ENCODE data around the gene CAMK1D.
"Not testable (repeated sequence)": the region's sequence is repeated elsewhere in the genome, so short reads cannot be mapped to it uniquely, and the experiment has no call there.

CAMK1D gene

GRCh38 chr10:12697764-12698163 is 348.4 kb downstream of the CAMK1D start:
- no peak for DNase-seq (ENCODE audit: low read depth, low spot score)

GRCh38 chr10:12699258-12699700 is 349.9 kb downstream of the CAMK1D start:
- no peak for DNase-seq (ENCODE audit: low read depth, low spot score)

- DNase-seq (ENCODE audit: low read depth, low spot score): no peak
Observed at GRCh38 chr10:12699781-12700556, 350.6 kb downstream of the CAMK1D start.

DNA sequence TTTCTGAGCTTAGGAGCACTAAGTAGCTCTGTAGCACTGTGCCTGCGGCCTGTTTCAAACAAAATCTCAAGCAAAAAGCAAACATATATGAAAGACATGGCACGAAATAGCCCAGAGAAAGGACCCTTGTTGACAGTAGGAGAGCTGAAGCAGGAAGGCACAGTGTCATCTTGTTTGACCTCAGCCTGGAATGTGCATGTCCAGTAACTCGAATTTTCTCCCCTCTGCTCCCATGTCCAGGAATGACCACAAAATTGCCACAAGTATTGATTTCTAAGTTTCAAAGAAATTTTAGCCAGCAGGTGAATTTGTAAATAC is 351.2 kb downstream of the CAMK1D start:
- DNase-seq (ENCODE audit: low read depth, low spot score): no peak

- no peak for DNase-seq (ENCODE audit: low read depth, low spot score)
Observed at GRCh38 chr10:12701696-12702095, 352.3 kb downstream of the CAMK1D start.

GRCh38 chr10:12702215-12702770 is 352.9 kb downstream of the CAMK1D start:
- DNase-seq (ENCODE audit: low read depth, low spot score): no peak

GRCh38 chr10:12703126-12703525 is 353.8 kb downstream of the CAMK1D start:
- no peak for DNase-seq (ENCODE audit: low read depth, low spot score)

GRCh38 chr10:12703813-12704212 is 354.5 kb downstream of the CAMK1D start:
- no peak for DNase-seq (ENCODE audit: low read depth, low spot score)

GRCh38 chr10:12704488-12704887 is 355.1 kb downstream of the CAMK1D start:
- DNase-seq (ENCODE audit: low read depth, low spot score): no peak

DNA sequence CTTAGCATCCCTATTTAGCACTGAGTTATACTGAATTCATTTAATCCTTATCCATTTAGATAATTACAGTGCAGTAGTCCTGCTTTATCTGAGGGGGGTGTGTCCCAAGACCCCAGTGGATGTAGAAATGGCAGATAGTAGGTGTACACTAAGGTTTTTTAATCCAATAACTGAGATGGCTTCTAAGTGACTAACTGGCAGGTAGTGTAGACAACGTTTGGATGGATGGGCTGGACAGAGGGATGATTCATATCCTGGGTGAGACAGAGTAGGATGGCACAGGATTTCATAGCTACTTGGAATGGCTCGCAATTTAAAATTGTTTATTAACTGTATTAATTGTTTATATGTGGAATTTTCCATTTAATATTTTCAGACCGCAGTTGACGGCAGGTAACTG is 356.6 kb downstream of the CAMK1D start:
- no peak for DNase-seq (ENCODE audit: low read depth, low spot score)

DNA sequence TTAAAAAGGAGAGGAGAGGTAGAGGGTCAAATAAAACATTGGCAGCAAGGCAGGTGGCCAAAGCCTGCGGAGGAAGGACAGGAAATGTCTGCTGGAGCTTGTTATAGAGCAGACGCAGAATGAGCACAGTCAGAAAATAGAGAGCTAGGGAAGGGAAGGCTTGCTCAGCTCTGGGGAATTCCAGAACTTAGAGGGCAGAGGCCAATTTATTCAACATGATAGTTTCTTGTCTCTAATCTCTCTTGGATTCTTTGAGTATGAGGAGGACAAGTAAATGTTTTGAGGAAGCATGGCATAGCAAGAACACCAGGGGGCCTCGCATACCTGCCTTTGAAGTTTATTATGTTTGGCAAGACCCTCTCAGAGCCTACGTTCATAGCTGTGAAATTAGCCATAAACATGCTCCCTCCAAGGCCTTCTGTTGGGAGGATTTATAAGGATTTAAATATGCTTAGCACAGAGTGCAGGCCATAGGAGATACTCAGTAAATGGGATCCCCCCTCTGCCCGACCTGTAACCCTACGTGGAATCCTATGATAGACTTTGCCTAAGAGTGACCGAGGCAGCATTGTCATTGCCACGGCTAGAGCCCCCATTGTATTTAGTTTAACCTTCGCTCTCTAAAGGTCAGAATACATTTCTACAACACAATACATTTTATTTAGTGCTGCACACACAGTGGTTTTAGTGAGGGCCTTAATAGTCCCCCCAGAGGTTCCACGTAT is 358.3 kb downstream of the CAMK1D start:
- DNase-seq (ENCODE audit: low read depth, low spot score): peak; percentile 67

DNA sequence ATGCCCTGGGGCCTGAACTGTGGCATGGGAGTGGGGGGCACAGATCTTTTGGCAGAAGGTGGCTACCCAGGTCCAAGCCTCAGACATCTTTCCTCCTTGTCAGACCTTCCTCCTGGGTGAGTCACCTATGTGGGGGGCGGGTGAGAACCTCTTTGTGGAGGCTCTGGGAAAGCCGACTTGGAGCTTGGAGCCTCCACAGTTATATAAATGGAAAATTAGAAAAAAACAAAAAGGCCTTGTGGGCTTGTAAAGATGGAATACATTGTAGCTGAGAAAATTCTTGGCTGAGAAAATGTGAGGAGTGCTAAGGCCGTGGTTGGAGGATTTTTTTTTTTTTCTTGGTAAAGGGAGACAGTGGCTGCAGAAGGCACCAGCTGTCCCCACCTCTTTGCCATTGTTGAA is 359.7 kb downstream of the CAMK1D start:
- DNase-seq (ENCODE audit: low read depth, low spot score): no peak

DNA sequence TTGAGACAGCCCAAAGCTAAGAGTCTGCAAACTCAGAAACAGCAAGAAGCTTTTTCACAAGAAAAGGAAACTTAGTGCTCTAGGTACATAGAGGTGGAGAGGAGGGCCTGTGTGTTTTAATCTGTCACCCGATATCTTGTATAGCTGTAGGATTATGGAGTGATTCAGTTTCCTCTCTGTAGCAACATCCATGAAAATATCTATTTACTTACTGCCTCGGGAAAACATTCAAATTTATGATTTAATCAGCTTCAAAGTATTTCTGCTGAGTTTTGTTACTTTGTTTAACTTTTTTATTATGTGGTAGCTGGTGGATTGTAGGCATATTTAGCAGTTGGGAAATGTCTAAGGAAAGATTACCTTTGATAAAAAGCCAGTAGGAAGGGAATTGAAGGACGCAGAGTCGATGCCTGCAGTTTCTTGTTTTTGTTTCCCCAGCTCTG is 360.2 kb downstream of the CAMK1D start:
- DNase-seq (ENCODE audit: low read depth, low spot score): no peak

DNA sequence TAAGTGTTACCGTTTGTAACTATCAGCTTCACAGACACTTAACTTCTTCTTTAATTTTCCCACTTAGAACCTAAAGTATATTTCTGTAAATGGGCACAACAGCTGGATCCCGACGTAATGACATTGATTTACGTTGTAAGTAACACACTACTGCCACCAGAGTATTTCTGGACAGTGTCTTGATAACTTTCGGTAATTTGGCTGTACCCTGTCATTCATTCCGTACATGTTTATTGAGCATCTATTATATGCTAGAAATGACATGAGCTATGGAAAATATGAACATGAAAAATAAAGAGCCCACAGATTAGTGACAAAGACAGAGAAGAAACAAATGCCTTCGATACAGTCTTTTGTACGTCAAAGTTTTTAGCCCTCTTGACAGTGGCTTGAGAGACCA is 360.8 kb downstream of the CAMK1D start:
- DNase-seq (ENCODE audit: low read depth, low spot score): no peak

DNA sequence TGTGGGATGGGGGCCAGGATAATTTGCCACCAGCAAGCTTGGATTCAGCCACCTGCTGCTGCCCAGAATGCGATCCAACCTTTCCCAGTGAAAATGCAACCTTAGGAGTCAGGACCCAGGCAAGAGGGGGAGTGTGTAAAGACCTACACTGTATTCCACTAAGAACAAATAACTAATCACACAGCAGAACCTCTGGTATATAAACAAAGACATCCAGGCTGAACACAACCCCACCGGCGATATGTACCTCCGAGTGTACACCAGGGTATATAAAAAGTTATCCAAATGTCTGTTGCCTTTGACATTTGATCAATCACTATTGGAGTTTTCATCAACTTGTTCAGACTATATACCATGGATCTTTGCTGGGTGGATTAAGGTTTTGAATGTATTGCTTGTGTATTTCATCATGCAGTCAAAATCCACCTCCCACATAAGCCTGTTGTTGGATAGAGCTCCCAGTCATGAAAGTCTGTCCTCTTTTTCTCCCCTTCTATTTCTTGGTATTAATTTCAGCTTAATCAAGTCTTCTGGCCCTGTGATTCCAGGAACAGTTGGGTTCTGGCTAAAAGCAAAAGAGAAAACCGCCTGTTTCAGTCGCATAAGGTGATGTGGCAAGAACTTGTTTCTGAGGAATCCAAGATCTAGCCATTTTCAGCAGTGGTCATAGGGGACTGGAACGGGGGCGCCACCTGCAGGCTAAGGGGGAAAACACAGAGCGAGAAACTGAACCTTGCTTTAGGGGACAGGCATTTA is 361.4 kb downstream of the CAMK1D start:
- peak; percentile 91 for DNase-seq (ENCODE audit: low read depth, low spot score)

GRCh38 chr10:12711350-12711708 is 362.0 kb downstream of the CAMK1D start:
- no peak for DNase-seq (ENCODE audit: low read depth, low spot score)

GRCh38 chr10:12712293-12712983 is 363.1 kb downstream of the CAMK1D start:
- DNase-seq (ENCODE audit: low read depth, low spot score): no peak

DNA sequence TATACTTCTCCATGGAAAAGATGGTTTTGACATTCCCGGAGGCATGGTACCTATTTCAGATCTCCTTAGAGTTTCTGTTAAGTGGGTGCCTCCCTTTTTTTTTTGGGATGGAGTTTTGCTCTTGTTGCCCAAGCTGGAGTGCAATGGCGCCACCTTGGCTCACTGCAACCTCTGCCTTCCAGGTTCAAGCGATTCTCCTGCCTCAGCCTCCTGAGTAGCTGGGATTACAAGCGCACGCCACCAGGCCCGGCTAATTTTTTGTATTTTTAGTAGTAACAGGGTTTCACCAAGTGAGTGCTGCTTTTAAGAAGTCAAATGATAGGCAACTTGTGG is 363.6 kb downstream of the CAMK1D start:
- DNase-seq (ENCODE audit: low read depth, low spot score): not testable (repeated sequence)

DNA sequence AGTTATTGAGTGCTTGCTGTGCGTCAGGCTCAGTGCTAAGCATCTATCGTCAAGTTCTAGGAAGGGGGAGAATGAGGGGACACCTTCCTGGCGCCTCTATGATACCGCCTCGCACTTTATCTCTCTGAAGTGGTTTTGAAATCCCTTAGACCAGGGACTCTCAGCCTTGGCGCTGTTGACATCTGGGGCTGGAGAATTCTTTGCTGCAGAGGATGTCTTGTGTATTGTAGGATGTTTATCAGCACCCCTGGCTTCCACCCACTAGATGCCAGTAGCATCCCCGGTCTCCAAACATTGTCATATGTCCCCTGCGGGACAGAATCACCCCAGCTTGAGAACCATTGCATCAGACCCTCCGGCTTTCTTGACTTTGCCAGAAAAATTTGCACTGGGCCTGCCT is 366.7 kb downstream of the CAMK1D start:
- no peak for DNase-seq (ENCODE audit: low read depth, low spot score)

GRCh38 chr10:12717981-12718707 is 368.8 kb downstream of the CAMK1D start:
- no peak for DNase-seq (ENCODE audit: low read depth, low spot score)

DNA sequence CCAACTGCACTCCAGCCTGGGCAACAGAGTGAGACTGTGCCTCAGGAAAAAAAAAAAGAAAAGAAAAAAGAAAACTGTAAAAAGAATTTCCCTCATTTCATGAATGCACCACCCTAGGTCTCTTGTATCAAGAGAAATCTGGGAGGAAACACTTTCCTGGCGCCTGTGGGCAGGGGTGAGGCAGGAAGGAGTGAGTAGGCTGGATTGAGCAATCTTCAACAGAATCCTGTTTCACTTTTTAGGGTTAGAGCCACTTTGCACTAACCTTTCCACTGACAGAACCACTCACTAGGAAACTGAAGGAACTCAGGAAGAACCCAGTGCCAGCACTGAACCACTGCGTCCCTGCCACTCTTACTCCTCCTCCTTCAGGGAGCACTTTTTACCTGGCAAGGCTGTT is 370.0 kb downstream of the CAMK1D start:
- no peak for DNase-seq (ENCODE audit: low read depth, low spot score)

Measured in ELF-1 (cell line).